ENCODE results near the gene TAMALIN. TPM values are rescaled to one million over a fixed set of nuclear protein-coding genes. Genes with fewer than 3 reads are reported as not detected.
"Not testable (repeated sequence)": the region's sequence is repeated elsewhere in the genome, so short reads cannot be mapped to it uniquely, and the experiment has no call there.

The TAMALIN gene
- total RNA-seq, 4 donors from 2014 or later = 1.7 to 10.7 (median 3.6) TPM

GRCh38 chr12:51974646-51975045, 32.1 kb upstream of the TAMALIN start:
- TF ChIP-seq CTCF (IDR thresholded peaks at IDR 0.05) (no peak), POLR2A (IDR thresholded peaks at IDR 0.05) (no peak)
- H3K9me3 ChIP-seq = no peaks in the 10 kb centered on the region
- no peak overlapping the region for H3K4me3 ChIP-seq
- DNase-seq = no peak
- H3K36me3 ChIP-seq = peaks cover 15 to 49% (median 20%) of the 10 kb centered on the region in 3 donors
- peaks cover 34 to 62% (median 38%) of the 10 kb centered on the region in 3 donors for H3K4me1 ChIP-seq
- H3K27me3 ChIP-seq = no peaks in the 10 kb centered on the region
- WGBS, 2 donors = 47 to 61% methylated on average over 2 of the region's 2 CpGs
- intact Hi-C loops (cut with DNase I) = no loop called here
- H3K27ac ChIP-seq = no peak overlapping the region

GRCh38 chr12:51975196-51975595, 31.6 kb upstream of the TAMALIN start:
- Histone ChIP-seq H3K27ac (no peak overlapping the region), H3K27me3 (no peaks in the 10 kb centered on the region), H3K9me3 (no peaks in the 10 kb centered on the region), H3K36me3 (peaks cover 15 to 53% (median 20%) of the 10 kb centered on the region in 3 donors), H3K4me3 (no peak overlapping the region), H3K4me1 (peaks cover 34 to 60% (median 38%) of the 10 kb centered on the region in 3 donors)
- intact Hi-C loops (cut with DNase I) = no loop called here
- DNase-seq = no peak
- 67 to 92% methylated on average over 4 of the region's 8 CpGs for whole genome bisulfite sequencing, 2 donors
- TF ChIP-seq POLR2A (IDR thresholded peaks at IDR 0.05) (no peak), CTCF (IDR thresholded peaks at IDR 0.05) (no peak)

GRCh38 chr12:51976376-51977160, 30.2 kb upstream of the TAMALIN start:
- H3K27me3 ChIP-seq = no peaks in the 10 kb centered on the region
- TF ChIP-seq POLR2A (IDR thresholded peaks at IDR 0.05) (no peak), CTCF (IDR thresholded peaks at IDR 0.05) (no peak)
- no peaks in the 10 kb centered on the region for H3K9me3 ChIP-seq
- no peak overlapping the region for H3K4me3 ChIP-seq
- intact Hi-C loops (cut with DNase I) = no loop called here
- H3K27ac ChIP-seq = no peak overlapping the region
- peaks cover 24 to 66% (median 30%) of the 10 kb centered on the region in 3 donors for H3K36me3 ChIP-seq
- peaks cover 24 to 52% (median 27%) of the 10 kb centered on the region in 3 donors for H3K4me1 ChIP-seq
- 84 to 94% methylated on average over 10 of the region's 10 CpGs for WGBS, 2 donors
- DNase-seq = no peak

GRCh38 chr12:51977320-51977753, 29.4 kb upstream of the TAMALIN start:
- Histone ChIP-seq H3K27ac (no peak overlapping the region), H3K4me3 (no peak overlapping the region), H3K27me3 (no peaks in the 10 kb centered on the region), H3K4me1 (peaks cover 17 to 45% (median 20%) of the 10 kb centered on the region in 3 donors), H3K36me3 (peaks cover 24 to 73% (median 36%) of the 10 kb centered on the region in 3 donors), H3K9me3 (no peaks in the 10 kb centered on the region)
- TF ChIP-seq POLR2A (IDR thresholded peaks at IDR 0.05) (no peak), CTCF (IDR thresholded peaks at IDR 0.05) (no peak)
- no peak for DNase-seq
- intact Hi-C loops (cut with DNase I) = no loop called here
- WGBS, 2 donors = 90 to 95% methylated on average over 8 of the region's 8 CpGs

GRCh38 chr12:51979306-51979705, 27.4 kb upstream of the TAMALIN start:
- H3K9me3 ChIP-seq; intact Hi-C loops (cut with DNase I); DNase-seq; H3K4me3 ChIP-seq; H3K27ac ChIP-seq; H3K27me3 ChIP-seq: not testable (repeated sequence)
- Histone ChIP-seq H3K4me1 (peaks cover 0 to 25% (median 0%) of the 10 kb centered on the region in 3 donors), H3K36me3 (peaks cover 31 to 93% (median 42%) of the 10 kb centered on the region in 3 donors)
- WGBS, 2 donors = 92 to 95% methylated on average over 5 of the region's 5 CpGs

Data from esophagus squamous epithelium (tissue), 5 donors.